Mucosa of rectum (tissue), 2 donors: Measurements from ENCODE around the gene RASSF5.
A peak's percentile ranks its signal among the peaks of the same experiment; 100 is the strongest.

ENCODE experiments used
- H3K27ac ChIP-seq, 2 donors: one replicate each; pipeline ENCODE4 v1.7.0; 2013; ENCODE audit warnings: inconsistent platforms in 2 of 2, low read depth in 2 of 2, low read length in 2 of 2
- H3K27me3 ChIP-seq, 2 donors: one replicate each; pipeline ENCODE4 v1.7.0; 2013; ENCODE audit warnings: low read length in 2 of 2; ENCODE audit not compliant: control insufficient read depth in 2 of 2, insufficient read depth in 2 of 2
- H3K36me3 ChIP-seq, 2 donors: one replicate each; pipeline ENCODE4 v1.7.0; 2013; ENCODE audit warnings: low read length in 2 of 2; ENCODE audit not compliant: control insufficient read depth in 2 of 2, insufficient read depth in 2 of 2
- H3K4me1 ChIP-seq, 2 donors: one replicate each; pipeline ENCODE4 v1.7.0; 2013; ENCODE audit warnings: low read length in 2 of 2, mild to moderate bottlenecking in 1 of 2; ENCODE audit not compliant: control insufficient read depth in 2 of 2, insufficient read depth in 2 of 2
- H3K4me3 ChIP-seq, 2 donors: one replicate each; pipeline ENCODE4 v1.7.0; 2013; ENCODE audit warnings: low read length in 2 of 2
- H3K9ac ChIP-seq, 2 donors: one replicate each; pipeline ENCODE4 v1.7.0; 2013; ENCODE audit warnings: low read length in 2 of 2, low read depth in 1 of 2, mild to moderate bottlenecking in 1 of 2
- H3K9me3 ChIP-seq, 2 donors: one replicate each; pipeline ENCODE4 v1.7.0; 2013; ENCODE audit warnings: low read length in 2 of 2; ENCODE audit not compliant: control insufficient read depth in 2 of 2
- donor health status: healthy.
- donor health status: Normal muscosa, but diverticular disease.

RASSF5 gene

GRCh38 chr1:206566999-206567398 is 59.7 kb downstream of the RASSF5 start:
- Histone ChIP-seq H3K4me3 (no peak overlapping the region), H3K27ac (no peak overlapping the region), H3K9me3 (no peaks in the 10 kb centered on the region), H3K36me3 (peaks cover 0 to 4% of the 10 kb centered on the region in 2 donors), H3K4me1 (peaks cover 8 to 30% of the 10 kb centered on the region in 2 donors), H3K9ac (no peak overlapping the region), H3K27me3 (no peaks in the 10 kb centered on the region)

DNA sequence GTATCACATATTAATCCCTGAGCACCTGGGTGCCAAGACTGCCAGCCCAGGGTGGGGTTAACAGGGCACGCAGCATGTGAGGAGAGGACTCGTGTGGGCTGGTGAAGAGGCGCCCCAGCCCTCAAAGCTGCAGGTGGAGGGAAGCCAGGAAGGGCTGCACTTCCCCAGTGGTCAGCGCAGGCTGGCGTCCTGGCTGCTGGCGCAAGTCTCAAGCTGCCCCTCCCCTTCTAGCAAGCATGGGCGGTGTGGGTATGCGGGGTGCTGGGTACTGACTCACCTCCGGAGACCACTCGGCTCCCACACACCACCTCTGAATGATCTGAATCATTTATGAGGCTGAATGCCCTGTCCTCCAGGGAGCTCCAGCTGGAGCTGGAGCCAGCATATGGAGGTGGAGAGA is 60.9 kb downstream of the RASSF5 start:
- Histone ChIP-seq H3K27ac (peak overlapping the region in 1 of 2 donors; percentile 6), H3K9ac (no peak overlapping the region), H3K36me3 (peaks cover 0 to 4% of the 10 kb centered on the region in 2 donors), H3K4me1 (peaks cover 7 to 22% of the 10 kb centered on the region in 2 donors), H3K4me3 (no peak overlapping the region), H3K9me3 (no peaks in the 10 kb centered on the region), H3K27me3 (no peaks in the 10 kb centered on the region)

DNA sequence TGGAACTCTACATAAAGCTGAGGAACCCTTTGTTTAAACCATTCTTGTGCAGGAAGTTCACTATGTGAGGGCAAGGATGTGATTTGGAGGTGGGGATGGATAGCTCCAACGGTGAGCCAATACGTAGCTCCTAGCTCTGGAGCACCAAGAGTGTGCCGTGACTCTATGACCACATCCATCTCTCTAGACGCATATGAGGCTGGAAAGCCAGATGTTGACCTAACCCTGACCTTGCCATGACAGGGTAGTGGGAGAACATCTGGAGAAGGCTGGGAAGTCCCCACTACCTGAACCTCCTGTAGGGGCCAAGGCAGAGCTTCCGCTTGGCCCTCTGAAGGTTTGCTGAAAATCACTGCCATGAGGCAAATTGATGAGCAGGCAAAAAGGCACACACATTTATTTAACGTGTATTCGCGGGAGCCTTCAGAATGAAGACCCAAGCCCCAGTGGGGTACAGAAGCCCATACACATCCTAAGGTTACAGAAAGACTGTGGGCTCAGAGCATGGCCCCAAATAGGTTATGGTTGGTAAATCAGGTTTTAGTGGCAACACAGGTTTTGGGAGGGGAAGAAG is 61.5 kb downstream of the RASSF5 start:
- H3K4me1 ChIP-seq: peaks cover 5 to 16% of the 10 kb centered on the region in 2 donors
- H3K27me3 ChIP-seq: no peaks in the 10 kb centered on the region
- no peak overlapping the region for H3K9ac ChIP-seq
- no peaks in the 10 kb centered on the region for H3K9me3 ChIP-seq
- H3K36me3 ChIP-seq: peaks cover 0 to 1% of the 10 kb centered on the region in 2 donors
- H3K4me3 ChIP-seq: no peak overlapping the region
- H3K27ac ChIP-seq: no peak overlapping the region

- peaks cover 5 to 13% of the 10 kb centered on the region in 2 donors for H3K4me1 ChIP-seq
Measured at GRCh38 chr1:206569556-206569955, 62.2 kb downstream of the RASSF5 start.

GRCh38 chr1:206570529-206570928 is 63.2 kb downstream of the RASSF5 start:
- Histone ChIP-seq H3K36me3 (no peaks in the 10 kb centered on the region), H3K9me3 (no peaks in the 10 kb centered on the region), H3K4me3 (no peak overlapping the region), H3K4me1 (peaks cover 5 to 10% of the 10 kb centered on the region in 2 donors), H3K27me3 (no peaks in the 10 kb centered on the region), H3K9ac (no peak overlapping the region), H3K27ac (no peak overlapping the region)

More at GRCh38 chr1:206569556-206569955, 62.2 kb downstream of the RASSF5 start:
- no peak overlapping the region for H3K27ac ChIP-seq
- no peaks in the 10 kb centered on the region for H3K27me3 ChIP-seq
- no peak overlapping the region for H3K4me3 ChIP-seq
- H3K9ac ChIP-seq: no peak overlapping the region
- no peaks in the 10 kb centered on the region for H3K36me3 ChIP-seq
- H3K9me3 ChIP-seq: no peaks in the 10 kb centered on the region

DNA sequence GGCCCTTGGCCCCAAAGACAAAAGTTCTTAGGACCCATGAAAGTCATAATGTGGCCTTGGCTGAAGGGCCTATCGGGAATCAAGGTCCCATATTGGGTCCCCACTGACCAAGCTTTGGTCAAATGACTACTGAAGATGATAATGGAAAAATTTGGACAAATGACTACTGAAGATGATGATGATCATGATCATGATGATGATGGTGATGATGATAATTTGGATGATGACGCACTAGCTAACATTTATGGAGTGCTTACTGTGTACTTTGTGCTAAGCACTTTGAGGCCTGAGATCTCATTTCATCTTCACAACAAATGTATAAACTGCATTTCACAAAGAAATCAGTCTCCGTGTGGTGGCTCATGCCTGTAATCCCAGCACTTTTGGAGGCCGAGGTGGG is 65.5 kb downstream of the RASSF5 start:
- H3K4me3 ChIP-seq: no peak overlapping the region

DNA sequence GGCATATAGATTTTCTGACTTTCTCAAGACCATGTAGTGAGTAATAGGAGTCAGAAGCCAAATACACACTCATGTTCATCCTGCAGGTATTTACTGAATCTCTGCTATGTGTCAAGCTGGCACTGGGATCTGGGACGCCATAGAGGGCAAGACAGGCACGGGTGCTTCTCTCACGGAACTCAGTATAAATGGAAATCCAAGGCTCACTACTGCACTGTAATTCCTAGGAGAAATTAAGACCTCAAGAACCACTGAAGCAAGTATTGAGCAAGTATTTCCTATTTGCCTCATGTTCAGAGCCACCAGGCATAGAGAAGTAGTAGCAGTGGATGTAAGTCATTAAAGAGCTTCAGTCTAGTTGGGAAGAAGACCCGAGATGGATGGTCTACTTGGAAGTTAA is 66.0 kb downstream of the RASSF5 start:
- no peaks in the 10 kb centered on the region for H3K36me3 ChIP-seq
- peaks cover 7 to 20% of the 10 kb centered on the region in 2 donors for H3K4me1 ChIP-seq
- H3K27me3 ChIP-seq: no peaks in the 10 kb centered on the region
- H3K9ac ChIP-seq: no peak overlapping the region
- H3K9me3 ChIP-seq: no peaks in the 10 kb centered on the region
- no peak overlapping the region for H3K27ac ChIP-seq
- H3K4me3 ChIP-seq: no peak overlapping the region

More for the DNA sequence above, 65.5 kb downstream of the RASSF5 start:
- no peak overlapping the region for H3K9ac ChIP-seq
- no peak overlapping the region for H3K27ac ChIP-seq
- no peaks in the 10 kb centered on the region for H3K36me3 ChIP-seq
- H3K9me3 ChIP-seq: no peaks in the 10 kb centered on the region
- peaks cover 7 to 19% of the 10 kb centered on the region in 2 donors for H3K4me1 ChIP-seq
- H3K27me3 ChIP-seq: no peaks in the 10 kb centered on the region

DNA sequence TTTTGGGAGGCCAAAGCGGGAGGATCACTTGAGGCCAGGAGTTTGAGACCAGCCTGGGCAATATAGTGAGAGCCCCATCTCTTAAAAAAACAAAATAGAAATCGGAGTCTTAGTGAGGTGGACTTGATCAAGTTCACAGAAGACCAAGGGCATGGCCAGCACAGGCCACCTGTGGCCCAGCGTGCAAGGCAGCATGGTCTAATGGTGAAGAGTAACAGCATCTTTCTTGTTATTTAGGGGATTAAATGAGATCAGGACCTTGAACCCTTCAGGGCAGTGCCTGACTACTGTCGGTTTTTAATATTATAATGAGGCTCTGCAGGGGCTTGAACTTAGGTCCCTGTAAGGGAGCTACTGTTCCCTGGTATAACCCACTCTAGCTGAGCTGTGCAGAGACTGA is 66.4 kb downstream of the RASSF5 start:
- Histone ChIP-seq H3K9me3 (no peaks in the 10 kb centered on the region), H3K4me3 (no peak overlapping the region), H3K9ac (no peak overlapping the region), H3K27ac (peak overlapping the region in 1 of 2 donors; percentile 0), H3K4me1 (peaks cover 7 to 24% of the 10 kb centered on the region in 2 donors), H3K27me3 (no peaks in the 10 kb centered on the region), H3K36me3 (no peaks in the 10 kb centered on the region)

- H3K27me3 ChIP-seq: no peaks in the 10 kb centered on the region
- H3K4me3 ChIP-seq: peak overlapping the region in 1 of 2 donors; percentile 45
- H3K27ac ChIP-seq: peak overlapping the region; percentile 70 to 84
- no peaks in the 10 kb centered on the region for H3K36me3 ChIP-seq
- peaks cover 7 to 28% of the 10 kb centered on the region in 2 donors for H3K4me1 ChIP-seq
- no peaks in the 10 kb centered on the region for H3K9me3 ChIP-seq
- peak overlapping the region; percentile 15 to 36 for H3K9ac ChIP-seq
Measured at GRCh38 chr1:206575165-206575893, 68.0 kb downstream of the RASSF5 start.

- Histone ChIP-seq H3K9ac (peak overlapping the region; percentile 15 to 36), H3K4me3 (peak overlapping the region in 1 of 2 donors; percentile 45), H3K27ac (peak overlapping the region; percentile 70 to 84), H3K36me3 (no peaks in the 10 kb centered on the region), H3K9me3 (no peaks in the 10 kb centered on the region), H3K4me1 (peaks cover 7 to 34% of the 10 kb centered on the region in 2 donors), H3K27me3 (no peaks in the 10 kb centered on the region)
Measured at GRCh38 chr1:206575894-206576737, 68.8 kb downstream of the RASSF5 start.
